ENCODE results near the gene TRAF2.

Gene TRAF2

GRCh38 chr9:136934277-136934676 is 48.0 kb downstream of the TRAF2 start:
- DNase-seq (ENCODE audit: low read depth in 2 of 2, low spot score in 1 of 2) = no peak

DNA sequence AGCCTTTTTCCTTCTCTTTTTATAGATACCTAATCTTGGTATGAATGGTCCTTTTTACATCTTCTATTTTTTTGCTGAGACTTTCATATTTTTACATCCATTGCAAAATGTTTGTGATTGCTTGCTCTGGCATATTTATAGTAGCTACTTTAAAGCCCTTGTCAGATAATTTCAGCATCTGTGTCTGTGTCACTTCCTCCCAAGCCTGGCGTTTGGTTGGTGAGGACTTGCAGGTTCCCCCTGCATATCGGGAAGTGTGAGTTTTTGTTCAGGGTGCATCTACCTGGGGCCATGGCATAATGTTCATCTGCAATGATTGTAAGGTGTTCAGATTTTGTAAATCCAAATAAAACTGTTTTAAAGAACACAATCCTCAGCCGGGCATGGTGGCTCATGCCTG is 49.3 kb downstream of the TRAF2 start:
- no peak for DNase-seq (ENCODE audit: low read depth in 2 of 2, low spot score in 1 of 2)

- DNase-seq (ENCODE audit: low read depth in 2 of 2, low spot score in 1 of 2) = no peak
Measured at GRCh38 chr9:136936645-136937170, 50.4 kb downstream of the TRAF2 start.

DNA sequence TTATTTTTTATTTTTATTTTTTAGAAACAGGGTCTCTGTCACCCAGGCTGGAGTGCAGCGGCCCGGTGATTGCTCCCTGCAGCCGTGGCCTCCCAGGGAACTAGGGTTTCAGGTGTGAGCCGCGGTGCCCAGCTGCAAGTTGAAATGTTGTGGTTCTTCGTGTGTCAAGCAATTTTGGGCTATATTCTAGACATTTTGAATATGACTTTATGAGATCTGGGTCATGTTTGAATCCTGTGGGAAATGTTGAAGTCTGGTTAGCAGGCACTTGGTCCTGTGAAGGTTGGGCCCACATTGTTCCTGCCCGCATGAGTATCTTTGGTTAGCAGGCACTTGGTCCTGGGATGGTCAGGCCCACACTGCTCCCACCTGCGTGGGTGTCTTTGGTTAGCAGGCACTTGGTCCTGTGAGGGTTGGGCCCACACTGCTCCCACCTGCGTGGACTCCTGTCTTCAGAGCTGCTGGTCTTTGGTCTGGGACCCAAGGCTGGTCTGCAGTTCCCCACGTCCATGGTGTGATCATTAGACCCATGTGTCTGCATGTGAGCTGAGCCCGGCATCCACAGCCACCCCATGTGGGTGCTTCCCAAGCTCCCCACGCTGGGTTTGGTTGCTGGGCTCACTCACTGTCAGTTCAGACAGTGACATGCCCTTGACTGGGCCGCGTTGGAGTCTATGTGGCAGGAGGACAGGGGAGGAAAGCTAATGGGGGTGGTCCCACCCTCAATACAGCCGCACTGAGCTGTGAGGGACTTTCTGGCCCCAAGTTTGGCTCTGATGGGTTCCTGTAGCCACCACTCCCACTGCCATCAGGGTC is 51.1 kb downstream of the TRAF2 start:
- no peak for DNase-seq (ENCODE audit: low read depth in 2 of 2, low spot score in 1 of 2)

DNA sequence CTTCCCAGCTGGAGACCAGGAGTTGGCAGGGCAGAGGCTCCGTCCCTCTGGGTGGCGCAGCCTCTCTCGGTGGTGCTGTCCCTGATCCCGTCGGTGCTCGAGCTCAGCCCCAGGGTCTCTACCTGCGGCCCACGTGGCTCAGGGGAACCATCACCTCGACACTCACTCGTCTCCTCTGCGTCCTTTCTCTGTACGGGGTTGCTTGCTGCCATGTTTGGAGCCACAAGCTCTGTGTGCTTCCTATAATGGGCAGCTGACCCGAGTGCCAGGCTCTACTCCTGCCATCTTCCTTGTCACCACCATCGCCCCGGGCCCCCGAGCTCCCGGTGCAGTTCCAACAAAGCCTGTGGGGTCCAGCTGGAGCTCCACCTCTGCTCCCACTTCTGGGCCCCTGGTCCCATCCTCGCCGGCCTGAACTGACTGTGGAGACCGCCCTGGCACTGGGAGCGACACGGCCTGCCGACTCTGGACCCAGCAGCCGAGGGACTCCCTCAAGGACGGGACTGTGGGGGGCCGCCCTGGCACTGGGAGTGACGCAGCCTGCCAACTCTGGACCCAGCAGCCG is 53.2 kb downstream of the TRAF2 start:
- no peak for DNase-seq (ENCODE audit: low read depth in 2 of 2, low spot score in 1 of 2)

- DNase-seq (ENCODE audit: low read depth in 2 of 2, low spot score in 1 of 2) = no peak
Measured at GRCh38 chr9:136939996-136940525, 53.7 kb downstream of the TRAF2 start.

DNA sequence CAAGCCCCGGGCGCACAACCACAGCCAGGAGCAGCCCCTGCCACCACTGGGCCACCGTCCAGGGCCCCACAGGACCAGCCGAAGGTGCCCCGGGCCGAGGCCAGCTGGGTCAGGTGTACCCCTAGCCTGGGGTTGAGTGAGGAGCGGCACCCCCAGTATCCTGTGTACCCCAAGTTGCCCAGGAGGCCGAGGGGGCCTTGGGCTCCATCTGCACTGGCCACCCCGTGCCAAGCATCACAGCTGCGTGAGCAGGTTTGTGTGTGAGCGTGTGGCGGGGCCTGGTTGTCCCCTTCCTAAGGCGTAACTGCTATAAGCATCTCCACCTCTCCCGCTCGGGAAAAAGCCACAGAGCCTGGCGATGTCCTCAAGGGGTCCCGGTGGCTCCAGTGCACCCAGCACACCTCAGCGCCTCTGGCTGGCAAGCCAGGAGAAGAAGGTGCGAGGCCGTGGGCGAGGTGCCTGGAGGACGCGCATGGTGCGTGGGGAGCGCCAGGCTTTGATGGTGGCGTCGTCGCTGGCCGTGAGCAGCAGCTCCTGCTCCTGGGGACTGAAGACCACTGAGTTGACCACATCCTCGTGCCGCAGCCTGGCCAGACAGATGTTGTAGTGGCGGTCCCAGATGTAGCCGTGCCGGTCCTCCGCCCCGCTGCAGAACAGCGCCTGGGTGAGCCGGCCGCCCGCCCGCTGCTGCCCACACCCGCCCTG is 54.4 kb downstream of the TRAF2 start:
- no peak for DNase-seq (ENCODE audit: low read depth in 2 of 2, low spot score in 1 of 2)

DNA sequence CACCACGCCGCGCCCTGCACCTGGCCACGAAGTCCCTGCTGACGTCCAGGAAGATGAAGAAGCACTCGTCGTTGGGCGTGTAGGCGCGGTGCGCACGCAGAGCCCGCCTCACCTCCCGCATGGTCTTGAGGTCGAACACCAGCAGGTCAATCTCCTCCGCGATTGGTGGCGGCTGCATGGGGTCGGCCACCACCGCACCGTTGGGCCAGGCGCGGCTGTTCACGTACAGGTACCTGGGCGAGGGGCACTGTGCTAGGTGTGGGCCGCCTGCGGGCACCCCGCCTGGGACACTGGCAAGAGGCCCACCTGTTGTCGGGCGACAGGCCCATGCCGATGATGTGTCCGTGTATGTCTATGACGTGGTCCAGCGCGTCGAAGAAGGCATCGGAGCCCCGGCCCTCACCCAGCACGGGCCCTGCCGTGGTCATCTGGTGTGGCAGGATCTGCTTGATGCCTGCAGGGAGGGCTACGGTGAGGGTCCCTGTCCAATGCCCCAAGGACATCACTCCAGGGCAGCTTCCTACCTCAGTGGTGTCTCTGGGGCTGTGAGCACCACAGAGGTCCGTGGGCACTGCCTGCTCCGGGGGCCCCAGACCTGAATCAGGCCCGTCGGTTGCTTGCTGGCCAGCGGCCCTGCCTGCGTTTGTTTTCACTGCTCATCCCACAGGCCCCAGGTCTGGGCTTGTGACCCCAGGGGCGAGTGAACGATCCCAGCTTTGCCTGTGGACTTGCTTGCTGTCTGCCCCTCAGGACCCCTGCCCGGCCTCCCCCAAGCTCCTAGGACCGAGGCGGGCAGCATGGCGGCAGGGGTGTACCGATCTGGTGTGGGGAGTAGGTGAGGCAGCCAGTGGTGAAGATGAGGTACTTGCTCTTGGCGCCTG is 55.2 kb downstream of the TRAF2 start:
- DNase-seq (ENCODE audit: low read depth in 2 of 2, low spot score in 1 of 2) = no peak

DNA sequence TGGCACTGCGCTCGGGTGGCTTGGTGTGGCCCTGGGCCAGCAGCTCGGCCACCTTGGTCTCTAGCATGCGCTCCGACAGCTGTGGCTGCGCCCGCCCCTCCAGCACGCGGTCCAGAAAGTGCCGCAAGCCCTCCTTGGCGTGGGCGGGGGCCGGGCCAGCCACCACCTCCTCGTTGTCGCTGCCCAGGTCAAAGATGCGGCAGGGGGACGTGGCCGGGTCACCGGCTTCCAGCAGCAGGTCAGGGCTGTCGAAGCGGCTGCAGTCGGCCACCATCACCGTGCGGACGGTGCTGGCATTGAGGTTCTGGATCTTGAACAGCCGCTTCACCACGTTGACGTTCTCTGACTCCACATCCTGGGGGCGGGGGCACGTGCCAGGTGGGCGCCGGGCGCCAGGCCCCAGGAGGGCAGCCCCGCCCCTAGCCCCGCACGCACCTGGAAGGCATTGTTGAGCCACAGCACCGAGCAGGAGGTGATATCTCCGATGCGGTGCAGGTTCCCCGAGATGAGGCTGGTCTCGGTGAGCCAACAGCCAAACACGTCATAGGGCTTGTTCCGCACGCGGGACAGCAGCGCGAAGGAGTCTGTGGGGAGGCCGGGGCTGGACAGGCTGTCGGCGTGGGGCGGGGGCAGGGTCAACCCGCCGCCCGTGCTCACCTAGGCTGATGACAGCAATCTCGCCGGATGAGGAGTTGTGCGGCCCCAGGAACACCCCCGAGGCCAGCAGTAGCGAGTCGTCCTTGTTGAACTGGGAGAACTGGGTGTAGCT is 56.0 kb downstream of the TRAF2 start:
- DNase-seq (ENCODE audit: low read depth in 2 of 2, low spot score in 1 of 2) = no peak

GRCh38 chr9:136942881-136943230 is 56.5 kb downstream of the TRAF2 start:
- no peak for DNase-seq (ENCODE audit: low read depth in 2 of 2, low spot score in 1 of 2)

DNA sequence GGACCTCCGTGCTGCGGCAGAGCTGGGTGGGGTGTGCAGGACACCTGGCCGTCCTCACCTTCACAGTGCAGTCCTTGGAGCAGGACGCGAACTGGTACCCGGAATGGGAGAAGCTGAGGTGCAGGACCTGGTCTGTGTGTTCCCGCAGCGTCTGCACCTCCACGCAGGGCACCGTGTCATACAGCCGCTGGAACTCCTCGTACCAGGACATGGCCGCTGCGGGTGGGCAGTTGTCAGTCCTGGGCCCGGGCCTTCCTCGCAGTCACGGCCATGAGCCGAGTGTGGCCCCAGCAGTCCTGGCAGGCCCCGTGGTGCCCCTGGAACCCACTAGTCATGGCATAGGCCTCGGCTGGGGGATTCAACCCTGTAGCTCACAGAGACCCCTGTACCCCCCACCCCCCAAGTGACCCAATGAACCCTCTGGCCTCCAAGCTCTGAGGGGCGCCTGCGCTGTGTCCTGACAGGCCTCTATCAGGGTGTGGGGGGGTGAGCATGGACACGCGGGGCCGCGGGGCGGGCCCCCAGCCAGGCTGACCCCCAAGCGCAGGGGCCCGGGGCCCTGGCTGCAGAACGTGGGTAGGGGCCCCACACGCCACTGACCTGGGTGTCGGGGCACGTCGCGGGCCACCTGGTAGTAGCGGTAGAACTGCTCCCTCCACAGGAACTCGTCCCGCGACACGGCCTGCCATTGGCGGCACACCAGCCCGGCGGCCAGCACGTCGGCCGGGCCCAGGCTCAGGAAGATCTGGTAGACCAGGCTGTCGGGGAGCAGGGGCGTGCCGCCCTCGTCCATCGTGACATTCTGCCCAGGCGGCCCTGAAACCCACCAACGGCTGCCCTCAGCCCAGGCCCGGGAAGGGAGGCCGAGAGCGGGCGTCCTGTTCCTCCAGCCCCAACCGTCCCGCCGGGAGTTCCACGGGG is 57.2 kb downstream of the TRAF2 start:
- no peak for DNase-seq (ENCODE audit: low read depth in 2 of 2, low spot score in 1 of 2)

GRCh38 chr9:136944212-136944518 is 57.8 kb downstream of the TRAF2 start:
- no peak for DNase-seq (ENCODE audit: low read depth in 2 of 2, low spot score in 1 of 2)

GRCh38 chr9:136944519-136945332 is 58.4 kb downstream of the TRAF2 start, which contains the start of the genes C8G and FBXW5:
TSS of gene C8G (plus strand) at chr9:136945243. CDS start at chr9:136945321, 78 bp downstream.
TSS of gene FBXW5 (minus strand) at chr9:136944738. CDS start at chr9:136944083, 655 bp downstream.
- DNase-seq (ENCODE audit: low read depth in 2 of 2, low spot score in 1 of 2) = peak; percentile 78 to 82

DNA sequence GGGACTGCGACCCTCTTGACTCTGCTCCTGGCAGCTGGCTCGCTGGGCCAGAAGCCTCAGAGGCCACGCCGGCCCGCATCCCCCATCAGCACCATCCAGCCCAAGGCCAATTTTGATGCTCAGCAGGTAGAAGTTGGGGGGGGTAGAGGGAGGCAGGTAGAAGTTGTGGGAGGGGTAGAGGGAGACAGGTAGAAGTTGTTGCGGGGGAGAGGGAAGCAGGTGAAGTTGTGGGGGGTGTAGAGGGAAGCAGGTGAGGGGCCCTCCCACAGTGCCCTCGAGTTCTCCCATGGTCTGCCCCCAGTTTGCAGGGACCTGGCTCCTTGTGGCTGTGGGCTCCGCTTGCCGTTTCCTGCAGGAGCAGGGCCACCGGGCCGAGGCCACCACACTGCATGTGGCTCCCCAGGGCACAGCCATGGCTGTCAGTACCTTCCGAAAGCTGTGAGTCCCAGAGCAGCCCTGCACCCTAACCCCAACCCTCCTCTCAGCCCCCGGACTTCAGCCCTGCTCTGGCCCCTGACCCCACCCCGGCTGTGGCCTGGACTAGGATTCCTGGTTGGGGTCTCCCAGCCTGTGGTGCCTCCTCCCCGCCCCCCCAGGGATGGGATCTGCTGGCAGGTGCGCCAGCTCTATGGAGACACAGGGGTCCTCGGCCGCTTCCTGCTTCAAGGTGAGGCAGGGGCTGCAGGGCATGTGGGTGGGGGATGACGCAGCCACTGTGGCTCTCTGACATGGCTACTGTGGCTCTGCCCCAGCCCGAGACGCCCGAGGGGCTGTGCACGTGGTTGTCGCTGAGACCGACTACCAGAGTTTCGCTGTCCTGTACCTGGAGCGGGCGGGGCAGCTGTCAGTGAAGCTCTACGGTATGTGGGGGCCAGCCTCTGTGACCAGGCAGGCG is 59.3 kb downstream of the TRAF2 start:
- no peak for DNase-seq (ENCODE audit: low read depth in 2 of 2, low spot score in 1 of 2)

- DNase-seq (ENCODE audit: low read depth in 2 of 2, low spot score in 1 of 2) = no peak
Measured at GRCh38 chr9:136946228-136947027, 60.1 kb downstream of the TRAF2 start.
